Activated CD8-positive, alpha-beta memory T cell treated with anti-CD3 and anti-CD28 coated beads, Interleukin-2, amount 50 U/mL, for 24 hours (primary cell): ENCODE results near the gene ZNF622.
"Not testable (repeated sequence)": the region's sequence is repeated elsewhere in the genome, so short reads cannot be mapped to it uniquely, and the experiment has no call there.

Experiments used
- DNase-seq: peaks from one replicate; pipeline ENCODE4 v3.0.0-alpha.2; 2020; ENCODE audit errors: extremely low read depth

Gene ZNF622

GRCh38 chr5:16480144-16480543, 14.5 kb upstream of the ZNF622 start:
- DNase-seq: no peak

- DNase-seq: no peak
Observed at GRCh38 chr5:16477541-16477940, 11.9 kb upstream of the ZNF622 start.

GRCh38 chr5:16476417-16476816, 10.8 kb upstream of the ZNF622 start:
- not testable (repeated sequence) for DNase-seq

- DNase-seq: no peak
Observed at GRCh38 chr5:16471387-16471786, 5.8 kb upstream of the ZNF622 start.

- no peak for DNase-seq
Observed at GRCh38 chr5:16467363-16468219, 2.0 kb upstream of the ZNF622 start.

DNA sequence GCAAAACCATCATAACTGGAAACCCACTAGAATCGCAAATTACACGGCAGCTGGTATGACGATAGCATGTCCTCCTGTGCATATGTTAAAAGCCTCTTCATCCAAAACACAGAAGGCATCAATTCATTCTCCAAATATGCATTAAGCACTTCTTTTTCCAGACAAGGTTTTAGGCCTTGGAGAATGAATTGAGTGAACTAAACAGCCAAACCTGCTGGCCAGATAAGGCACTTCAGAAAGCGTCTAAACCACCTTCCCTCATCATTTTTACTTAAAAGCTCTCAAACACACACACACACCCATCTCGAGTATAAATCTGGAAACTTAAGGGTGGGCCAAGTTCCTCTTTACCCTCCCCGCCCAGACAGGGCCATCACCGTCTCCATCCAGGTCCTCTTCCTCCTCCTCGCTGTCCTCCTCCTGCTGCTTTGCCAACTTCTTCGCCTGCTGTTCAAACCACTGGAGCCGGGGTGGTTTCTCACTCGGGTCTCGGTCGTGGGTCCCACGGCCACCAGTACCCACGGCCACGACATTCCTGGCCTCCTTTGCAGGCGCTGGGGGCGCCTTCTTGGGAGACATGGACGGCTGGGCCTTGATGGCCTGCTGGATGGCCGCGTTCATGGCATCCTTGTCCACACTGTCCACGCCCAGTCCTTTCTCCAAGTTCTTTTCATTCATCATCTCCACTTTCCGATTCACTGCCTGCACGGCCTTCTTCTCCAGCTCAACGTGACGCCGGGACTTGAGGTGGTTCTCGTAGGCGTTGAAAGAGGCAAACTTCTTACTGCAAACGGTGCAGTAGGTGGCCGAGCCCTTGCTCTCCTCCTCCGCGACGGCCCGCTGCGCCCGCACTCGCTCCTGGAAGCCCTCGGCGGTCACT, 696 bp downstream of the ZNF622 start:
- no peak for DNase-seq

DNA sequence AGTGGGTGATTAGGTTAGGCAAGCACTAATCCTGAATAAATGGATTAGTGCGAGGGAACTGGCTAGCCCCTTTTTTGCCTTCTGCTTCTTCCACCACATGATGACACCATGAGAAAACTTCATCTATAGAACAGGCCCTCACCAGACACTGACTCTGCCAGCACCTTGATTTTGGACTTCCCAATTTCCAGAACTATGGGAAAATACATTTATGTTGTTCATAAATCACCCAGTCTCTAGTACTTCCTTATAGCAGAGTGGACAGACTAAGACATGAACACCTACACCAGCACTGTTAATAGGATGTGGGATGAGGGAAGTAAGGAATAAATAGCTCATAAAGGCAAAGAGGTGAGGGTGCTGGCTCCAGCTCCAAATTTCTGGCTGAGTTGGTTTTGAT, 1.4 kb downstream of the ZNF622 start:
- DNase-seq: no peak

DNA sequence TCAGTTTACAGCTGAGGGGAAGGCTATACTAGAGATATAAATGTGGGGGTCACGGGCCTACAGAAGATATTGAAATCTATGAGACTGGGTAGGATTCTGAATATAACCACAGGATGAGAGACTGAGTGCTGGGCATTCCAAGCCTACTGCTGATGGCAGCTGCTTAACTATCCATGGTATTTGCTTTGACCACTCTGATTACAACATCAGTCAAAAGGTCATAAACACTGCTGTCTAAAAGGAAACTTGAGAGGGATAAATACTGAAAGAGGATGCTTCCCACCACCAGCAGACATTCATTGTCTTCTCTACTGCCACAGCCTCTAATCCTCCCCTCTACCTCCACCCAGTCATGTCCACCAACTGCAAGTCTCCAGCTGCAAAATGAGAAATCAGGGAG, 3.8 kb downstream of the ZNF622 start:
- DNase-seq: no peak

- DNase-seq: no peak
Observed at GRCh38 chr5:16461026-16461425, 4.6 kb downstream of the ZNF622 start.

DNA sequence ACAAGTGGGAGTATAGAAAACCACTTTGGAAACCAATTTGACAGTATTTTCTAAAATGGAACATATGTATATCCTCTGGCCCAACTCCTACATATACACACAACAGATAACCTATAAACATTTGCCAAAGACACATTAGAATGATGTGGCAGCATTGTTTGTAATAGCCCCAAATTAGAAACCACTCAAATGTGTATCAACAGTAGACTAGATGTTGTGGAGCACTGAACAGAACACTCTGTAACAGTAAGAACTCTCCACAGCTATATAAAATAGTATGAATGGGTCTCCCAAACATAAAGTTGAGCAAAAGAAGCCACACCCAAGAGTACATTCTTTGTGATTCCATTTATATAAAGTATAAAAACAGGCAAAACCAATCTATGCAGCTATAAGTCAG, 6.1 kb downstream of the ZNF622 start:
- no peak for DNase-seq

DNA sequence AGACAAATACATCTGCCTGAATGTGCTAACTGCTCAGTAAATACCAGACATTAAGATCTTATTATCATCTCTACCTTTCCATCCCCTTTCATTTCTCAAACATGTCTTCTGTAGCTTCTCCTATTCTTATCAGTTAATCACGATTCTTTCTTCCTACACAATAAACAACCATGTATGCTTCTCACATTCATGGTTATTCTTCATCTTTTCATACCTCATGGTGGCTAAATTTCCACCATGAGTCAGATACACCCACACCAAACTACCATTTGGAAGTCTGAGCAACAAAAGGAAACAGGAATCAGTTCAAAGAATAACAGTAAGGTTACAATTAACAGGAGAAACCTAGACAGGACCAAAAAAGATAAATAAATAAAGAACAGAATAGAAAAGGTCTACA, 7.7 kb downstream of the ZNF622 start:
- DNase-seq: no peak

GRCh38 chr5:16457451-16457850, 8.1 kb downstream of the ZNF622 start:
- DNase-seq: no peak

GRCh38 chr5:16456103-16456832, 9.3 kb downstream of the ZNF622 start:
- DNase-seq: no peak

- DNase-seq: no peak
Observed at GRCh38 chr5:16455668-16456067, 9.9 kb downstream of the ZNF622 start.

GRCh38 chr5:16454686-16455085, 10.9 kb downstream of the ZNF622 start:
- DNase-seq: no peak

DNA sequence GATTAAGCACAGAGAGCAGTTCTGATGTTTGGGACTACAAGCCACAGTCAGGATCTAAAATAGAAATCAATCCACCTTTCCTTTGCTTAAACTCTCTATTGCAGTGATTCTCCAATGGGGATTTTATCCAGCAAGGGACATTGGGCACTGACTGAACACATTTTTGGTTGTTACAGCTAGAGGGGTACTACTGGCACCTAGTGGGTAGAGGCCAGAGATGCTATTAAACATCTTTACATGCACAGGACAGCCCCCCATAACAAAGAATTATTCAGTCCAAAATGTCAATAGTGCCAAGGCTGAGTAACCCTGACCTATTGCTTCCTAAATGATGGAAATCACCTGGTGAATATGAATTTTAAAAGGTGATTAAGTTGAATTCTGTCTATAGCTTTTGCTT, 12.0 kb downstream of the ZNF622 start:
- no peak for DNase-seq

GRCh38 chr5:16450163-16450562, 15.4 kb downstream of the ZNF622 start:
- no peak for DNase-seq

- DNase-seq: no peak
Observed at GRCh38 chr5:16446993-16447392, 18.6 kb downstream of the ZNF622 start.

DNA sequence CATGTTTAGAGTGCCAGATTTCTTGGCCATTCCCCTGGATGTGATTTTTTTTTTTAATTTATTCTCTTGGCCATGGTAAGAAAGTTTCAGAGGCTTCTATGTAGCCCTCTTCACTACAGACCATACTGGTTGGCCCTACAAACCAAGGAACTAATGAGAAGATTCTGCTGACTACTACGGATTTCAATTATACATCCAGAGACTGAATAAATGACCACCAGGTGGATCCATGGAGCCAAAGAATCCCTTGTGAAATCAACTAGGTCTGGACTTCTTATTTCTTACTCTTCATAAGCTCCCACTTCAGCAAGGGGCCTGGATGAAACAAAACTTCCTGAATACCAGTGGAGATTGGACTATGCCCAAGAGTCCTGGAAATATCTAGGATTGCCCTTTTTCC, 27.6 kb downstream of the ZNF622 start:
- no peak for DNase-seq

- DNase-seq: not testable (repeated sequence)
Observed at GRCh38 chr5:16436065-16436682, 29.4 kb downstream of the ZNF622 start.

DNA sequence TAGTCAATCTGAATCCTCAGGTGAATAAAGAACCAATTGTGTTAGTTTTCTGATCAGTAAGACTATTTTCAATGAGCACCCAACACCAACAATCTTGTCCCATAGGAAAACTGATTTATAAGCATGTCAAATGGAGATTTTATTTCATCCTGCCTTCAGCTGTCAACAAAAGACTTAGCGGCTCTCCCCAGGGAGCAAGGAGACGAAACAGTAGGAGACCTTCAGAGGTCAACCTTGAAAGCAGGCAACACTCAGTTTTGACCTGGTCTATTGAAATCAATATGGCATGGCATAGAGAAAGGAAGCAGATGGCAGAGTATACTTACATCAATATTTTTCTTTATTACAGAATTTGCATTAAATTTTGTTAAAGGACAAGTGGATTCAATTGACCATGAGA, 34.1 kb downstream of the ZNF622 start:
- DNase-seq: no peak
